ENCODE results near the gene MAP10.

MAP10 gene

GRCh38 chr1:232835166-232835565 lies 29.9 kb downstream of the MAP10 start:
- ATAC-seq (ENCODE audit: low read depth): no peak
- Histone ChIP-seq H3K9me3 (ENCODE audit: severe bottlenecking) (no peaks in the 10 kb centered on the region), H3K4me1 (ENCODE audit: insufficient read depth, poor library complexity, severe bottlenecking) (peaks cover 4% of the 10 kb centered on the region), H3K27me3 (ENCODE audit: insufficient read depth, poor library complexity, severe bottlenecking) (no peaks in the 10 kb centered on the region), H3K36me3 (ENCODE audit: low read depth) (no peaks in the 10 kb centered on the region), H3K4me3 (ENCODE audit: severe bottlenecking) (no peak overlapping the region), H3K27ac (ENCODE audit: poor library complexity, severe bottlenecking) (no peak overlapping the region)
- TF ChIP-seq CTCF (IDR thresholded peaks at IDR 0.05; ENCODE audit: poor library complexity, severe bottlenecking): no peak
- no peak for DNase-seq (ENCODE audit: low spot score)

- no peak overlapping the region for H3K27ac ChIP-seq (ENCODE audit: poor library complexity, severe bottlenecking)
- no peak for DNase-seq (ENCODE audit: low spot score)
- peaks cover 4% of the 10 kb centered on the region for H3K4me1 ChIP-seq (ENCODE audit: insufficient read depth, poor library complexity, severe bottlenecking)
- H3K9me3 ChIP-seq (ENCODE audit: severe bottlenecking): no peaks in the 10 kb centered on the region
- H3K36me3 ChIP-seq (ENCODE audit: low read depth): no peaks in the 10 kb centered on the region
- no peak overlapping the region for H3K4me3 ChIP-seq (ENCODE audit: severe bottlenecking)
- no peaks in the 10 kb centered on the region for H3K27me3 ChIP-seq (ENCODE audit: insufficient read depth, poor library complexity, severe bottlenecking)
- TF ChIP-seq CTCF (IDR thresholded peaks at IDR 0.05; ENCODE audit: poor library complexity, severe bottlenecking): no peak
- peak; percentile 38; the same call in 2 of the 3 replicates for ATAC-seq (ENCODE audit: low read depth)
Measured at GRCh38 chr1:232837087-232837486, 31.9 kb downstream of the MAP10 start.

GRCh38 chr1:232841823-232842565 lies 36.8 kb downstream of the MAP10 start:
- Histone ChIP-seq H3K4me1 (ENCODE audit: insufficient read depth, poor library complexity, severe bottlenecking) (peaks cover 2% of the 10 kb centered on the region), H3K4me3 (ENCODE audit: severe bottlenecking) (no peak overlapping the region), H3K36me3 (ENCODE audit: low read depth) (no peaks in the 10 kb centered on the region), H3K27me3 (ENCODE audit: insufficient read depth, poor library complexity, severe bottlenecking) (no peaks in the 10 kb centered on the region), H3K9me3 (ENCODE audit: severe bottlenecking) (no peaks in the 10 kb centered on the region), H3K27ac (ENCODE audit: poor library complexity, severe bottlenecking) (no peak overlapping the region)
- DNase-seq (ENCODE audit: low spot score) (no peak), ATAC-seq (ENCODE audit: low read depth) (no peak)
- no peak for TF ChIP-seq CTCF (IDR thresholded peaks at IDR 0.05; ENCODE audit: poor library complexity, severe bottlenecking)

- Histone ChIP-seq H3K27me3 (ENCODE audit: insufficient read depth, poor library complexity, severe bottlenecking) (no peaks in the 10 kb centered on the region), H3K27ac (ENCODE audit: poor library complexity, severe bottlenecking) (no peak overlapping the region), H3K4me1 (ENCODE audit: insufficient read depth, poor library complexity, severe bottlenecking) (no peaks in the 10 kb centered on the region), H3K4me3 (ENCODE audit: severe bottlenecking) (no peak overlapping the region), H3K9me3 (ENCODE audit: severe bottlenecking) (no peaks in the 10 kb centered on the region), H3K36me3 (ENCODE audit: low read depth) (no peaks in the 10 kb centered on the region)
- no peak for ATAC-seq (ENCODE audit: low read depth)
- no peak for DNase-seq (ENCODE audit: low spot score)
- TF ChIP-seq CTCF (IDR thresholded peaks at IDR 0.05; ENCODE audit: poor library complexity, severe bottlenecking): no peak
Measured at GRCh38 chr1:232844791-232845190, 39.6 kb downstream of the MAP10 start.

- no peaks in the 10 kb centered on the region for H3K36me3 ChIP-seq (ENCODE audit: low read depth)
- no peaks in the 10 kb centered on the region for H3K4me1 ChIP-seq (ENCODE audit: insufficient read depth, poor library complexity, severe bottlenecking)
- no peak overlapping the region for H3K27ac ChIP-seq (ENCODE audit: poor library complexity, severe bottlenecking)
- no peaks in the 10 kb centered on the region for H3K9me3 ChIP-seq (ENCODE audit: severe bottlenecking)
- H3K27me3 ChIP-seq (ENCODE audit: insufficient read depth, poor library complexity, severe bottlenecking): no peaks in the 10 kb centered on the region
- H3K4me3 ChIP-seq (ENCODE audit: severe bottlenecking): no peak overlapping the region
- no peak for TF ChIP-seq CTCF (IDR thresholded peaks at IDR 0.05; ENCODE audit: poor library complexity, severe bottlenecking)
- ATAC-seq (ENCODE audit: low read depth) (no peak), DNase-seq (ENCODE audit: low spot score) (no peak)
Measured at GRCh38 chr1:232845406-232845955, 40.3 kb downstream of the MAP10 start.

All from RWPE2 (cell line).